HUES48 (cell line): Measurements from ENCODE around the gene GAS7.
"Not testable (repeated sequence)": the region's sequence is repeated elsewhere in the genome, so short reads cannot be mapped to it uniquely, and the experiment has no call there.

Experiments used
- H3K27ac ChIP-seq: one replicate; pipeline ENCODE4 v1.7.0; 2013; ENCODE audit warnings: low read depth, low read length, inconsistent platforms
- H3K27me3 ChIP-seq: 2 replicates; pipeline ENCODE4 v1.6.1; 2013; ENCODE audit warnings: mild to moderate bottlenecking, low read length; ENCODE audit not compliant: control insufficient read depth, insufficient read depth
- H3K36me3 ChIP-seq: 2 replicates; pipeline ENCODE4 v1.6.1; 2013; ENCODE audit warnings: low read length; ENCODE audit not compliant: control insufficient read depth, insufficient read depth
- H3K4me1 ChIP-seq: 2 replicates; pipeline ENCODE4 v1.6.1; 2013; ENCODE audit warnings: mild to moderate bottlenecking, low read length; ENCODE audit not compliant: control insufficient read depth, insufficient read depth
- H3K4me3 ChIP-seq: 2 replicates; pipeline ENCODE4 v1.5.1; 2013; ENCODE audit warnings: mild to moderate bottlenecking, low read depth, low read length
- H3K9ac ChIP-seq: 2 replicates; pipeline ENCODE4 v1.6.1; 2013; ENCODE audit warnings: mild to moderate bottlenecking, low read depth, low read length, moderate library complexity
- H3K9me3 ChIP-seq: 2 replicates; pipeline ENCODE4 v1.6.1; 2013; ENCODE audit warnings: low read length; ENCODE audit not compliant: control insufficient read depth, insufficient read depth

Gene GAS7

DNA sequence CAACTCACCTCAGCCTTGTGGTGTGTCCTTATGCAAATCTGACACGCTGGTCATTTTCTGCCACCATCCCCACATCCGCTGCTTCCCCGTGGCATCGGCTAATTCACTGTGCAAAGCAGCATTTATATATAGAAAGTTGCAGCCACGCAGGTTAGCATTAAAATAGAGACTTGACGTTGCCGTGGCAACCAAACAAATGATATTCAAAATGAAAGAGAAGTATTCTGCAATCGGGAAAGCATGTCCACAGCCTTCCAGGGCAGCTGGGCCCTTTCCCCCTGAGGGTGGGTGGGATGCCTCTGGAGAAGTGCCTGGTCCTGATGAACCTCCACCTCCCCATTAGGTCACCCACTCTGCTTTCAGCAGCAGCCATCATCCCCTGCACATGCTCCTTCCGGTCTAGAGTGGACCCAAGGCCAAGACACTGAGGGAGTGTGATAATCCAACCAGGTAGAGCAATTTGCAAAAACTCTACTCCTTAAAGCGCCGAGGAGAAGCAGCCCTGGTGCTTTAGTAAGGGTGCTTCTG lies 138.7 kb downstream of the GAS7 start:
- no peak overlapping the region for H3K9ac ChIP-seq
- H3K27ac ChIP-seq = no peak overlapping the region
- H3K36me3 ChIP-seq = no peaks in the 10 kb centered on the region
- H3K9me3 ChIP-seq = no peaks in the 10 kb centered on the region
- H3K27me3 ChIP-seq = no peaks in the 10 kb centered on the region
- H3K4me3 ChIP-seq = no peak overlapping the region
- no peaks in the 10 kb centered on the region for H3K4me1 ChIP-seq

DNA sequence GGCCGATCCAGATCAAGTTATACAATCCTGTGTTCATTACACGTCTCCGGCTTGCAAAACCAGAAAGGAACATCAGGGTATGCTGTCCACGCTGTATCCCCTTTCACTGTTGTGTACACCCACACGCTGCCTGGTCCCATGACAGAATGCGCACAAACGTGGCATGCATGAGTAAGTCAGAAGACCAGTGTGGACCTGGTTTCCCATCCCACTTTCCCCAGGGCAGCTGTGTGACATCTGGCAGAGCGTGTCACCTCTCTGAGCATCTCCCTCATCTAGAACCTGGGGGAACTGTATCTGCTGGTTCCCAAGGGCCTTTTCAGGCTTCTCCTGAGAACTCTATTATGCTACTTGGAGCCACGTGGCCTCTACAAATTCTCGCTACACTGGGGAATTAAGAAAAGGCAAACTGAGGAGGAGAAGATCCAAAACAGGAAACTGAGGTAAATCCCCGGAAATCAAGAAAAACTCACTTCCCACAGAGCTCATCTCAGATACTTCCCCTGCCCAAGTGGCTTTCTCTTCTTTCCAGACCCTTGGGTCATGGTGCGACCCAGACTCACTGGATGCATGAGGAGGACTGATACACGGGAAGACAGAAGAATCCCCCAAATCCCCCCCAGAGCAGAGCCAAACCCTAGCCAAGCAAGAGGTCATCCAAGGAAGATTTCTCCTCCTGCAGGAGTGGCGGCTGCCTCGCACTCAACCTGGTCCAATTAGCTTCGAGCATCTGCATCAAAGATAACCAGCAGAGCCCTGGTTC lies 139.3 kb downstream of the GAS7 start:
- H3K27ac ChIP-seq = no peak overlapping the region
- H3K27me3 ChIP-seq = no peaks in the 10 kb centered on the region
- H3K9me3 ChIP-seq = no peaks in the 10 kb centered on the region
- no peaks in the 10 kb centered on the region for H3K36me3 ChIP-seq
- no peaks in the 10 kb centered on the region for H3K4me1 ChIP-seq
- H3K4me3 ChIP-seq = no peak overlapping the region
- H3K9ac ChIP-seq = no peak overlapping the region

DNA sequence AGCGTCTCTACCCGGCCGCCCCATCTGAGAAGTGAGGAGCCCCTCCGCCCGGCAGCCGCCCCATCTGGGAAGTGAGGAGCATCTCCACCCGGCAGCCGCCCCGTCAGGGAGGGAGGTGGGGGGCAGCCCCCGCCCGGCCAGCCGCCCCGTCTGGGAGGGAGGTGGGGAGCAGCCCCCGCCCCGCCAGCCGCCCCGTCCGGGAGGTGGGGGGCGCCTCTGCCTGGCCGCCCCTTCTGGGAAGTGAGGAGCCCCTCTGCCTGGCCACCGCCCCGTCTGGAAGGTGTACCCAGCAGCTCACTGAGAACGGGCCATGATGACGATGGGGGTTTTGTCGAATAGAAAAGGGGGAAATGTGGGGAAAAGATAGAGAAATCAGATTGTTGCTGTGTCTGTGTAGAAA lies 140.9 kb downstream of the GAS7 start:
- not testable (repeated sequence) for H3K27me3 ChIP-seq, H3K4me3 ChIP-seq, H3K9ac ChIP-seq, H3K9me3 ChIP-seq, H3K36me3 ChIP-seq, H3K27ac ChIP-seq, H3K4me1 ChIP-seq

DNA sequence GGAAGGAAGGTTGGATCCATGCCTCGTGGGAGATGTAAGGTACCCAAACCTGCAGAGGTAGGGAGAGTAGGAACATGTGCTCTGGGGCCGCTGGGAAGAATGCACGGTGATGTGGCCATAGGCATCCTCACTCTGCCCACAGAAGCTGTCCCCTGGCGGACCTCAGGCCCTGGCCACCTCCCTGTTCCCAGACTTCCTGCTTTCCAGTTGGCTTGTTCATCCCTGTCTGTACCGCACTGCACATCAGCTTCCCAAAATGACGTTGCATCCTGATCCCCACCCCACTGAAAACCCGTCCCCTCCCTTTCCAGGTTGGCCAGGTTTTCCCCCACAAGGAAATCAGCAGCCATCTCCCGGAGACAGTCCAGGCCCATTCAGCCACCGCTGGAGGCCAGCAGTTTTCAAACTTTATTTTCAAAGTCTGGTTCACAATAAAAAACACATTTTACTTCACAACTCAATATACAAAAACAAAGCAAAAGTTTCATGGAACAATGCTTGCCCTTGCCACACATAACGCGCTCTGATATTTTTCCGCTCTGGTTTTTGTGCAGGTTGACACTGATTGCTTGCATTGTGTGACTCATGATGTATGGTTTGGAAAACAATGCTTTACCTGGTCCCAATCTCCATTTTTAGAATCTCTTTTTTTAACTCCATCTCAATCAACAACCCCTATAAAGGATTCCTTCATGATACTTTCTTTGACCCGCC lies 143.0 kb downstream of the GAS7 start:
- Histone ChIP-seq H3K9ac (no peak overlapping the region), H3K9me3 (no peaks in the 10 kb centered on the region), H3K27ac (no peak overlapping the region), H3K4me3 (no peak overlapping the region), H3K36me3 (no peaks in the 10 kb centered on the region), H3K4me1 (no peaks in the 10 kb centered on the region), H3K27me3 (no peaks in the 10 kb centered on the region)

DNA sequence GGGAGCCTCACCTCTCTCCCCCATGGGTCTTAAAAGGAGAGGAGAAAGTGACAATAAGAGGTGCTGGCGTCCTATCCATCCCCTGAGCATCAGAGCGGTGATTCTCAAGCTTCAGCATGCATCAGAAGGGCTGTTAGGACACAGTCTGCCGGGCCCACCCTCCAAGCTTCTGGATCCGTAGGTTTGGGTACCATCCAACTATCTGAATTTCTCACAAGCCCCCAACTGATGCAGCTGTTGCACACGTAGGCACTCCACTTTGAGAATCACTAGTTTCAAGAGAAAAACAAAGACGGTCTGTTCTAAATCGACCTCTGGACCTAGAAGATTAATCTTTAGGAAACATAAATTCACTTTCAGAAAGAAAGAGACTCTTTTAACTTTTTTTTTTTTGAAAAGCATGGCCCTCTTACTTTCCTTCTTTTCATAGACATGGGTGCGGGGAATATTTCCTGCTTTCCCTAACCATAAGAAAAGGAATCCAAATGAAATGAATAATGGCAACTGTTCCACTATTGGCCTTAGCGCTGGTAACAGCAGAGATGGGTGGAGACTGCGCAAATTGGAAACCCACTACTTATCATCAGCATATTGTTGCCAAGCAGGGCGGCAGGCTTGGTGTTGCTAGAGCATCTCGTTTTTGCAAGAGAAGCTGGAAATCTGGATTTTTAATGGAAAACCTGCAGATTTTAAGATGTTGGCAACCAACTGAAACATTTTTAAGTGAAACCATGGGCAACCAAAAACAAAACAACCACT lies 144.4 kb downstream of the GAS7 start:
- no peak overlapping the region for H3K9ac ChIP-seq
- H3K4me1 ChIP-seq = peaks cover under 1% of the 10 kb centered on the region; the same call in 1 of the 2 replicates
- H3K27ac ChIP-seq = no peak overlapping the region
- no peak overlapping the region for H3K4me3 ChIP-seq
- H3K9me3 ChIP-seq = no peaks in the 10 kb centered on the region
- no peaks in the 10 kb centered on the region for H3K36me3 ChIP-seq
- H3K27me3 ChIP-seq = no peaks in the 10 kb centered on the region

DNA sequence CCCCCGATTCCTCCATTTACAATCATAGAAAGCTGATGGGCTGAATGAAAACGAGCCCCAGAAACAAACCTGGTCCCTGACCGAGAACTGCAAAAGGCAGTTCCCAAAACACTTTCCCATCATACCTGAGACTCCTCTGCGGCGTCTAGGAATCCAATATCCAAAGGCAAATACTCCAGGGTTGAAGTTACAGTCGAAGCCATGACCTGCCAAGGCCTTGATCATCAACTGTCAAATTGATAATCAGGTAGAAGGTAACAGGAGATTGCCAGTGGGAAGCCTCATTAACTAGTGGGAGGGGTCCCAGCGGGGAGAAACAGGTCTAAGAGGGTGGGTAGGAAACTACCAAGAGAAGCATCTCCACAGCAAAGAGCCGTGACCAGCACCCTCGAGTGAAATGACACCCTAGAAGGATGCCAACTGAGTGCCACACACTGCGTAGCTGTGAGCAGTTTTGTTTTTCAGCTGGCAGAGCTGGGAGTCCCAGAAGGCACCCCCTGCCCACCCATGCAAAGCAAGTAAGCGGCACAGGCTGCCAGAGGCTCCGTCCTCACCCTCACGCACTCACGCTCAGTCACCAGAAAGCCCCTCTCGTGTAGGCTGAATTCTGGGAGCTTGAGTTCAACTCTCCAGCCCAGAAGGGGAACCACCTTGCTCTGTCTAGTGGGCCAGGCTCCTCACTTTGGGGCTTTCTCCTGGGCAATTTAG lies 146.1 kb downstream of the GAS7 start:
- Histone ChIP-seq H3K9ac (no peak overlapping the region), H3K9me3 (no peaks in the 10 kb centered on the region), H3K4me3 (no peak overlapping the region), H3K36me3 (no peaks in the 10 kb centered on the region), H3K27me3 (no peaks in the 10 kb centered on the region), H3K4me1 (peaks cover 5% of the 10 kb centered on the region; the same call in 1 of the 2 replicates), H3K27ac (no peak overlapping the region)

DNA sequence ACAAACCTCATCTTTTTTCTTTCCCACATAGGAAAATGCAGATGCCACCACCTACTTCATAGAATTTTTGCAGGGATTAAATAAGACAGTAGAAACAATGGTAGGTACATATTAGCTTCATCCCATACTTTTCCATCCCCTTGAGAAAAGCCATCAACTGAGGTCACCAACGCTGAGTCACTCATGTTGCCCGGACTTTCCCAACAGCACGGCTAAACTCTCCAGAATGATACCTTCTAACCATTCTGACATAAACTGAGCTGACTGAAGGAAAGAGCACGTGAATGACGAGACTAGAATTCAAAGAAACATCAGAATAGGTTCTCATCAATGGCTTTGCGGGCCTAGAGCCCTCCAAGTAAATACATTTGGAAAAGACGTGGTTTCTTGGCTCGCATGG lies 147.3 kb downstream of the GAS7 start:
- no peak overlapping the region for H3K9ac ChIP-seq
- peaks cover 5% of the 10 kb centered on the region; the same call in 1 of the 2 replicates for H3K4me1 ChIP-seq
- no peaks in the 10 kb centered on the region for H3K27me3 ChIP-seq
- H3K9me3 ChIP-seq = no peaks in the 10 kb centered on the region
- H3K27ac ChIP-seq = no peak overlapping the region
- no peaks in the 10 kb centered on the region for H3K36me3 ChIP-seq
- H3K4me3 ChIP-seq = no peak overlapping the region

DNA sequence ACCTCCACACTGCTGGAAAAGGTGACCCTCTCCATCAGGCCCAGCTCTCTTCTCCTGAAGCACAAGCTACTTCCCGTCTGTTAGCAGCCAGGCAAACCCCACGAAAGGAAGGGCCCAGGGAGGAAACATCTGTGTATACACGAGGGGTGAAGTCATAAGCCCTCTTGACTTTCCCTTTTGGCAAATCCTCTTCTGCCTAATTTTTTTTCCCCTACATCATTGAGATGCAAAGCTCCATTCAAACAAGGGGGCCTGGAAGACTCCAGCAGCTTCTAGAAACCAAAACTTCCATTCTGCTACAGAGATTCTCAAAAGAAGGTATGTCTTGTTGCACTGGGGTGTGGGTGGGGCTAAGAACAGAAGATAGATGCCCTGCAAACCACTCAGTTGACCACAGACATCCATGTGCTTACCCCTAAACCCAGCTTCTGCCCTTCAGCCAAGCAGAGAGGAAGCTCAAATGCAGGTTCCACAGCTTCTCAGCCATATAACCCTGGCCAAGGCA lies 147.8 kb downstream of the GAS7 start:
- H3K27me3 ChIP-seq = no peaks in the 10 kb centered on the region
- peaks cover 5% of the 10 kb centered on the region; the same call in 1 of the 2 replicates for H3K4me1 ChIP-seq
- no peak overlapping the region for H3K27ac ChIP-seq
- no peak overlapping the region for H3K9ac ChIP-seq
- no peaks in the 10 kb centered on the region for H3K9me3 ChIP-seq
- H3K4me3 ChIP-seq = no peak overlapping the region
- H3K36me3 ChIP-seq = no peaks in the 10 kb centered on the region

DNA sequence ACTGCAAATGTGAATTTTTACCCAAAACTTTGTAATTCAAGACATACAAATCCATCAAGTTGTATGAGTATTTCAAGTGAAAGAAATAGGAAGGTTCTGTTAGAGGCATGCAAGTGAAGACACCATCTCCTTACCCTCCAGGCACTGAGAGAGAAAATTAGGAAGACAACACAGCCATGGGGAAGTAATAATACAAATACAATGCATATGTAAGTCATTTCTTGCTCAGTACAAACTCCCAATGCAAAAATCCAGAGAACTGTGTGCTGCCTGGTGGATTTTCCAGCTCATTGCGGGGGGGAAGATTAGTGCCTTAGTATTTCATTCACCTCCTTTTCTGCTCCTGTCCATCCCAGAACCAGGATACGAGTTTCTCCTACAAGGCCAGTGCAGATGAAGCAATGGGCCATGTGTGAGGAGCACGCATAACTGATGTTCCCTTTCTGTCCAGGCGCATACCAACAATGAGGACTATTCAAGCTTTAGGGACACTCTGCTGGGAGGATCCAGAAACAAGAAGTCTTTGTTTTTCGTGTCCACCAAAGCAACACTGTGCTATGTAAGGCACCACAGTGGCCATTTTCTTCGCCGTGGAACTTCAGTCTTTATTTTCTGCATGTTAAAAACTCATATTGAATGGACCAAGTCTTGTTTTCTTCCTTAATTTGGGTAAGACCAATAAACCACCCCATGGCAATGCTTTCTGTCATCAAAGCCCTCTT lies 149.6 kb downstream of the GAS7 start:
- no peak overlapping the region for H3K4me3 ChIP-seq
- H3K9ac ChIP-seq = no peak overlapping the region
- no peaks in the 10 kb centered on the region for H3K9me3 ChIP-seq
- peaks cover 5% of the 10 kb centered on the region; the same call in 1 of the 2 replicates for H3K4me1 ChIP-seq
- H3K27ac ChIP-seq = no peak overlapping the region
- H3K36me3 ChIP-seq = no peaks in the 10 kb centered on the region
- no peaks in the 10 kb centered on the region for H3K27me3 ChIP-seq
